Activated CD8-positive, alpha-beta T cell treated with anti-CD3 and anti-CD28 coated beads for 36 hours (primary cell): ENCODE results near the gene ADGRB3. TPM values are rescaled to one million over a fixed set of nuclear protein-coding genes. Genes with fewer than 3 reads are reported as not detected.

Experiments
- ATAC-seq: fragments of 200-7000 bp; cut with Tn5 transposase; one replicate; pipeline ENCODE4 v1.10.0; 2021; ENCODE audit warnings: mild to moderate bottlenecking, moderate library complexity
- CTCF ChIA-PET: fragments of 350-600 bp; sonication (Branson Sonifier 250); formaldehyde crosslinking; loops from one replicate; lab custom pipeline; 2021; ENCODE audit warnings: antibody characterized with exemption; lab: Charles Lee
- POLR2A ChIA-PET: fragments of 350-600 bp; sonication (Branson Sonifier 250); formaldehyde crosslinking; loops from one replicate; lab custom pipeline; 2021; ENCODE audit warnings: antibody characterized with exemption; lab: Charles Lee
- DNase-seq: peaks from one replicate; pipeline ENCODE4 v3.0.0-alpha.2; 2020
- H3K27ac Mint-ChIP-seq: one replicate; pipeline ENCODE4 v1.8.0; 2021; ENCODE audit warnings: mild to moderate bottlenecking, mixed read lengths
- H3K27me3 Mint-ChIP-seq: one replicate; pipeline ENCODE4 v1.8.0; 2021; ENCODE audit warnings: mixed read lengths
- H3K36me3 Mint-ChIP-seq: one replicate; pipeline ENCODE4 v1.8.0; 2021; ENCODE audit warnings: low read depth, mixed read lengths
- H3K4me1 Mint-ChIP-seq: one replicate; pipeline ENCODE4 v1.8.0; 2021; ENCODE audit warnings: low read depth, mixed read lengths
- H3K4me3 Mint-ChIP-seq: one replicate; pipeline ENCODE4 v1.8.0; 2021; ENCODE audit warnings: mild to moderate bottlenecking, moderate library complexity, mixed read lengths
- H3K9me3 Mint-ChIP-seq: one replicate; pipeline ENCODE4 v1.8.0; 2021; ENCODE audit warnings: mixed read lengths
- intact Hi-C: fragments of 100-400 bp; cut with micrococcal nuclease; formaldehyde crosslinking; loops from one replicate; pipeline ENCODE4 v1.10.0; 2022
- total RNA-seq, 2 experiments: library from RNA; stranded (reverse); gene quantifications; one replicate each; pipeline ENCODE4 v1.2.3, GENCODE V29; 2021
- TF ChIP-seq, protein P1 (sequence below): fragments of 200-600 bp; IDR thresholded peaks from one replicate; pipeline ENCODE4 v1.8.0; 2022; ENCODE audit warnings: antibody characterized with exemption, mild to moderate bottlenecking

ADGRB3 gene
- total RNA-seq, 2 experiments from 2014 or later = not detected

DNA sequence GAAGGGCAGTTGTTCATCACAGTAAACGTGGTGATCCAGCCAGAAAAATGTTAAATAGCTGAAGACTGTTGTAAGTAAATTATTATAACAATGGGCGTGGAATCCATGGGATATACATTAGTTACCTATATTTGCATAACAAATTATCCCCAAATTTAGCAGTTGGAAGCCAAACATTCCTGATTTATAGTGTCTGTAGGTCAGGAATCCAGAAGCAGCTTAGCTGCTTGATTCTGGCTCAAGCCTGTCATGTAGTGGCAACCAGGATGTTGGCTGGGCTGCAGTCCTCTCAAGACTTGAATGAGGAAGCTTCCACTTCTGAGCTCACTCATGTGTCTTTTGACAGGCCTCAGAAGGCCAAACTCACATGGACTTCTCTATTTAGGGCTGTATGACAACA is 6.9 kb upstream of the ADGRB3 start:
- DNase-seq (no peak), ATAC-seq (no peak)
- intact Hi-C loops = no loop called here
- Mint-ChIP-seq H3K4me1 (no peaks in the 10 kb centered on the region), H3K27ac (no peak overlapping the region), H3K27me3 (peaks cover 5% of the 10 kb centered on the region), H3K9me3 (no peaks in the 10 kb centered on the region), H3K4me3 (no peak overlapping the region), H3K36me3 (no peaks in the 10 kb centered on the region)
- TF ChIP-seq, protein P1, sequence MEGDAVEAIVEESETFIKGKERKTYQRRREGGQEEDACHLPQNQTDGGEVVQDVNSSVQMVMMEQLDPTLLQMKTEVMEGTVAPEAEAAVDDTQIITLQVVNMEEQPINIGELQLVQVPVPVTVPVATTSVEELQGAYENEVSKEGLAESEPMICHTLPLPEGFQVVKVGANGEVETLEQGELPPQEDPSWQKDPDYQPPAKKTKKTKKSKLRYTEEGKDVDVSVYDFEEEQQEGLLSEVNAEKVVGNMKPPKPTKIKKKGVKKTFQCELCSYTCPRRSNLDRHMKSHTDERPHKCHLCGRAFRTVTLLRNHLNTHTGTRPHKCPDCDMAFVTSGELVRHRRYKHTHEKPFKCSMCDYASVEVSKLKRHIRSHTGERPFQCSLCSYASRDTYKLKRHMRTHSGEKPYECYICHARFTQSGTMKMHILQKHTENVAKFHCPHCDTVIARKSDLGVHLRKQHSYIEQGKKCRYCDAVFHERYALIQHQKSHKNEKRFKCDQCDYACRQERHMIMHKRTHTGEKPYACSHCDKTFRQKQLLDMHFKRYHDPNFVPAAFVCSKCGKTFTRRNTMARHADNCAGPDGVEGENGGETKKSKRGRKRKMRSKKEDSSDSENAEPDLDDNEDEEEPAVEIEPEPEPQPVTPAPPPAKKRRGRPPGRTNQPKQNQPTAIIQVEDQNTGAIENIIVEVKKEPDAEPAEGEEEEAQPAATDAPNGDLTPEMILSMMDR = no peak
- POLR2A ChIA-PET = no interaction called here
- CTCF ChIA-PET = no interaction called here

DNA sequence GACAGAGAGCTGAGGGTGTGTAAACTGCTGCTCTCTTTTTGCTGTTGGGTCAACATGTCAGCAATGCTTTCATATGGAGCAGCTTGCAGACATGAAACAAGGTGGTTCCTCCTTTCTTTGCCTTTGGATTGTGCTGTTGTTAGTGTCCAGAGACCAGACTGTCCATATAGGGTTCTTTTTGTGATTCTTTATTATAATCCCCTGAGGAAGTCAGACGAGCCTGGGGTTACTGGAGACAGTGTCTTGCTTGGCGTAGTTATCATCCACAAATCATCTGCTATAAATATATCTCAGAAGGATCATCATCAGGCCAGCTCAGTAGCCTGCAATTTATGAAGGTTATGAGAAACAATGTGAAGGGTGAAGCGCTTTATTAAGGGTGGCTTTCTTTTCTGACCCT is 2.3 kb upstream of the ADGRB3 start:
- ChIA-PET CTCF (no interaction called here), POLR2A (no interaction called here)
- DNase-seq (no peak), ATAC-seq (no peak)
- peaks cover 13% of the 10 kb centered on the region for H3K4me1 Mint-ChIP-seq
- TF ChIP-seq, protein P1 = no peak
- no peak overlapping the region for H3K27ac Mint-ChIP-seq
- no peaks in the 10 kb centered on the region for H3K36me3 Mint-ChIP-seq
- H3K9me3 Mint-ChIP-seq = no peaks in the 10 kb centered on the region
- intact Hi-C loops = loop anchor here (10.0 kb wide), 1 partner anchor 1482 kb away; no protein-coding TSS in a partner anchor
- no peak overlapping the region for H3K4me3 Mint-ChIP-seq
- H3K27me3 Mint-ChIP-seq = peaks cover 38% of the 10 kb centered on the region

DNA sequence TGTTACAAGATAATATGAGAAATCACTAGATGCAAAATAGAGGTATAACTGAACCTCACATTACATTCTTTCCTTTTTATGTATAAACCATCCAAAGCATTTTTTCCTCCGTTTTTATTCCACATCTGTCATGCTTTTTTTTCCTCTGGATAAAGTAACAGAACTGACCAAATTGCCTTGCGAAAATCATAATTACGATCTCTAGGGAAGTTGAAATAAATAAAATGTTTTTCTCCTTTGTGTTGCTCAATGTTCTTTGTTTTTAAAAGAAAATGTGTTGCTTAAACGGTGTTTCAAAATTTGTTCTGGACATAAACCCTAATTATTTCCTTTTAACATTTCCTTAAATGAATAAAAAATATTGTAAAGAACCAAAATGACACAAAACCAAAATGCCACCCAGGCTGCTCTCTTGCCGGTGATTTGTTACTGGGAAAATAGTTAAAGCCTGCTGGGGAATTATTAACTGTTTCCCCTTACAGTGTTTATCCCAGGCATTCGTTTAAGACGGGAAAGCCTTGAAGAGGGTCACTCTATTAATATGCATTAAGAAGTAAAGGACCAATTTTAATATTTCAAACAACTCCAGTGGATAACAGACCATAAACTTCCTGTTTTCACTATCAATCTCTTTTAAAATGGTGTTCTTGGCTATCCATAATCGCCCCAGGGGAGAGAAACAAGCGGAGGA is 1.7 kb upstream of the ADGRB3 start:
- POLR2A ChIA-PET = no interaction called here
- Mint-ChIP-seq H3K27ac (no peak overlapping the region), H3K4me1 (peaks cover 13% of the 10 kb centered on the region), H3K4me3 (no peak overlapping the region), H3K36me3 (no peaks in the 10 kb centered on the region), H3K9me3 (no peaks in the 10 kb centered on the region), H3K27me3 (peaks cover 42% of the 10 kb centered on the region)
- ATAC-seq = no peak
- TF ChIP-seq, protein P1 = no peak
- no peak for DNase-seq
- CTCF ChIA-PET = no interaction called here
- intact Hi-C loops = loop anchor here (10.0 kb wide), 1 partner anchor 1481 kb away; no protein-coding TSS in a partner anchor

DNA sequence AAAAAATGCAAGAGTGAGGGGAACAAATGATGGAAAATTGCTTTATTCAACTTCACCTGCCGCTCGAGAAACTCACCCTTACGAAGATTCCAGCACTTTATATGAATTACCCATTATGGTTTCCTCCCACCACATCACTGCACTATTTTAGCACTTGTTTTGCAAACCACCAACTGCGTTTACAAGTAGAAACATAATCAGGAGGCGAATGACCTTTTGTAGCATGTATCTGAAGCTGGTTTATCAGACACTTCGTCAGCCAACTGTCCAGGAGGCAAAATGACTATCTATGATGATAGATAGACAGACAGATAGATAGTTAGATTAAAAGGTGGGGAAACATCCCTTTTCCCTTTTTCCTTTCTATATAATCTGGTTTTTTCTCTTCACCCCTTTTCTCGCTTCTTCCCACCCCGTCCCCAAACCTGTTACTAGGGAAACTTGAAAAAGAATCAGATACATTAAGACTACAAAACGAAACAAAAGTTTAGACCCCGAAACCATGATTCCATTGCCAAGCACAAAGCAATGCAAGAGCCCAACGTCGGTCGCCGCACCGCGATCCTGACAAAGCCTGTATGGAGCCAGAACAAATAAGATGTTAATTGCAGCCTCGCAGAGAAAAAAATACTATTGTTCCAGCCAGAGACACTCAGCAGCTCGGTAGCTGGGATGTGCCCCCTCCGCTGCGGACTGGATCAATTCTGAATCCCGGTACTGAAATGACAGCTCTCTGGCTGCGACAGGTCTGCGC is 933 bp upstream of the ADGRB3 start:
- no peaks in the 10 kb centered on the region for H3K36me3 Mint-ChIP-seq
- ChIA-PET POLR2A (no interaction called here), CTCF (interaction anchor here (0.6 to 1.4 kb wide), 2 partner anchors 62 to 94 kb away, joined by 3 to 5 read pairs; no protein-coding TSS in a partner anchor)
- ATAC-seq = peak; percentile 15
- H3K27me3 Mint-ChIP-seq = peaks cover 44% of the 10 kb centered on the region
- intact Hi-C loops = loop anchor here (10.0 kb wide), 1 partner anchor 1481 kb away; no protein-coding TSS in a partner anchor
- H3K4me3 Mint-ChIP-seq = peak overlapping the region; percentile 55
- TF ChIP-seq, protein P1 = no peak
- no peaks in the 10 kb centered on the region for H3K9me3 Mint-ChIP-seq
- DNase-seq = no peak
- peaks cover 13% of the 10 kb centered on the region for H3K4me1 Mint-ChIP-seq
- no peak overlapping the region for H3K27ac Mint-ChIP-seq

DNA sequence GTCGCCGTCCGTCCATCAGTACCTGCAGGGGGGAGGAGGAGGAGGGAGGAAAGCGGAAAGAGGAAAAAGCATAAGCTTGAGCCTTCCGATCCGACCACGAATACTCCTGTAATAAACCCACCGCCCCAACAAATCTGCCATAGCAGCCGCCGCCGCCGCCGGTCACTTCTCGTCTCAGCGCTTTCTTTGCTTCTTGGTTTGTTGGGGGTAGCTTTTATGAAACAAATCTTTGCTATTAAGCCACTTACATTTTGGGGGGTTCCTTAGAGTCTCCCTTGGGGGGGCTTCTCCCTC is 277 bp downstream of the ADGRB3 start:
- CTCF ChIA-PET = interaction anchor here (0.6 to 1.4 kb wide), 3 partner anchors 63 to 332 kb away, joined by 3 to 5 read pairs (median 3); no protein-coding TSS in a partner anchor
- Mint-ChIP-seq H3K9me3 (no peaks in the 10 kb centered on the region), H3K4me1 (peaks cover 13% of the 10 kb centered on the region), H3K27me3 (peaks cover 50% of the 10 kb centered on the region), H3K27ac (no peak overlapping the region), H3K4me3 (peak overlapping the region; percentile 62), H3K36me3 (no peaks in the 10 kb centered on the region)
- TF ChIP-seq, protein P1 = no peak
- DNase-seq (no peak), ATAC-seq (no peak)
- intact Hi-C loops = loop anchor here (5.0 to 10.0 kb wide), 2 partner anchors 332 to 1479 kb away; no protein-coding TSS in a partner anchor
- POLR2A ChIA-PET = no interaction called here
